Hepatocyte (in vitro differentiated cells): ENCODE data around the gene PROSER2. TPM values are rescaled to one million over a fixed set of nuclear protein-coding genes. Genes with fewer than 3 reads are reported as not detected.

Experiments used
- DNase-seq: peaks from one replicate; pipeline ENCODE4 v3.0.0-alpha.2; 2016; ENCODE audit warnings: low spot score
- H2AFZ ChIP-seq: fragments of 200-600 bp; sonication (generic); 2 replicates; pipeline ENCODE4 v1.6.0; 2016; ENCODE audit warnings: antibody characterized with exemption, mild to moderate bottlenecking
- H3K27ac ChIP-seq: fragments of 200-600 bp; sonication (generic); 2 replicates; pipeline ENCODE4 v1.5.1; 2016; ENCODE audit warnings: mild to moderate bottlenecking
- H3K27me3 ChIP-seq: fragments of 200-600 bp; sonication (generic); 2 replicates; pipeline ENCODE4 v1.6.1; 2016
- H3K36me3 ChIP-seq: fragments of 200-600 bp; sonication (generic); replicated peaks from 2 replicates; pipeline ENCODE4 v1.5.1; 2016; ENCODE audit warnings: low read depth; ENCODE audit not compliant: insufficient read depth
- H3K4me1 ChIP-seq: fragments of 200-600 bp; sonication (generic); 2 replicates; pipeline ENCODE4 v1.5.1; 2016; ENCODE audit warnings: mild to moderate bottlenecking, moderate library complexity; ENCODE audit not compliant: insufficient read depth
- H3K4me2 ChIP-seq: fragments of 200-600 bp; sonication (generic); 2 replicates; pipeline ENCODE4 v1.6.0; 2016
- H3K4me3 ChIP-seq: fragments of 200-600 bp; sonication (generic); 2 replicates; pipeline ENCODE4 v1.5.1; 2016; ENCODE audit warnings: mild to moderate bottlenecking
- H3K79me2 ChIP-seq: fragments of 200-600 bp; sonication (generic); 2 replicates; pipeline ENCODE4 v1.6.0; 2017; ENCODE audit warnings: mild to moderate bottlenecking
- H3K9me2 ChIP-seq: fragments of 200-600 bp; sonication (generic); replicated peaks from 2 replicates; pipeline ENCODE4 v1.6.0; 2017; ENCODE audit warnings: mild to moderate bottlenecking; ENCODE audit not compliant: insufficient read depth
- H3K9me3 ChIP-seq: fragments of 200-600 bp; sonication (generic); 2 replicates; pipeline ENCODE4 v1.5.1; 2016; ENCODE audit warnings: low read depth, mild to moderate bottlenecking
- H4K20me1 ChIP-seq: fragments of 200-600 bp; sonication (generic); 2 replicates; pipeline ENCODE4 v1.6.0; 2016; ENCODE audit warnings: mild to moderate bottlenecking; ENCODE audit not compliant: insufficient read depth, poor library complexity, severe bottlenecking
- EZH2 ChIP-seq: fragments of 200-600 bp; sonication (generic); IDR thresholded peaks from 2 replicates; pipeline ENCODE4 v1.6.1; 2016; ENCODE audit warnings: antibody characterized with exemption, mild to moderate bottlenecking, borderline replicate concordance
- EZH2phosphoT487 ChIP-seq: fragments of 200-600 bp; sonication (generic); IDR thresholded peaks from one replicate; pipeline ENCODE4 v1.6.1; 2018; ENCODE audit warnings: antibody characterized with exemption, mild to moderate bottlenecking, low read depth, moderate library complexity; ENCODE audit not compliant: unreplicated experiment, severe bottlenecking
- WGBS: methylation state at CpG from one replicate; pipeline ENCODE4 v1.1.6; 2016; ENCODE audit warnings: low lambda C conversion rate; ENCODE audit errors: missing lambda C conversion rate; 5-methylcytosine and 5-hydroxymethylcytosine counted together
- polyA plus RNA-seq: library from polyadenylated mRNA; unstranded; fragments of >200 nt; fragmentation: Nextera tagmentation; extraction: Ambion mirVana; gene quantifications from 2 replicates; pipeline ENCODE4 v1.2.1, GENCODE V29; 2016
- total RNA-seq: library from RNA; depleted of rRNA; stranded (reverse); fragments of >200 nt; gene quantifications from 2 replicates; pipeline ENCODE4 v1.2.3, GENCODE V29; 2014
- TF ChIP-seq, protein P1 (sequence below): fragments of 200-600 bp; sonication (generic); IDR thresholded peaks from 2 replicates; pipeline ENCODE4 v1.5.1; 2016; ENCODE audit warnings: antibody characterized with exemption, mild to moderate bottlenecking; ENCODE audit not compliant: poor library complexity

PROSER2 gene
- total and polyA plus RNA-seq, 2 experiments from 2014 or later: 13.3 to 39.9 TPM

DNA sequence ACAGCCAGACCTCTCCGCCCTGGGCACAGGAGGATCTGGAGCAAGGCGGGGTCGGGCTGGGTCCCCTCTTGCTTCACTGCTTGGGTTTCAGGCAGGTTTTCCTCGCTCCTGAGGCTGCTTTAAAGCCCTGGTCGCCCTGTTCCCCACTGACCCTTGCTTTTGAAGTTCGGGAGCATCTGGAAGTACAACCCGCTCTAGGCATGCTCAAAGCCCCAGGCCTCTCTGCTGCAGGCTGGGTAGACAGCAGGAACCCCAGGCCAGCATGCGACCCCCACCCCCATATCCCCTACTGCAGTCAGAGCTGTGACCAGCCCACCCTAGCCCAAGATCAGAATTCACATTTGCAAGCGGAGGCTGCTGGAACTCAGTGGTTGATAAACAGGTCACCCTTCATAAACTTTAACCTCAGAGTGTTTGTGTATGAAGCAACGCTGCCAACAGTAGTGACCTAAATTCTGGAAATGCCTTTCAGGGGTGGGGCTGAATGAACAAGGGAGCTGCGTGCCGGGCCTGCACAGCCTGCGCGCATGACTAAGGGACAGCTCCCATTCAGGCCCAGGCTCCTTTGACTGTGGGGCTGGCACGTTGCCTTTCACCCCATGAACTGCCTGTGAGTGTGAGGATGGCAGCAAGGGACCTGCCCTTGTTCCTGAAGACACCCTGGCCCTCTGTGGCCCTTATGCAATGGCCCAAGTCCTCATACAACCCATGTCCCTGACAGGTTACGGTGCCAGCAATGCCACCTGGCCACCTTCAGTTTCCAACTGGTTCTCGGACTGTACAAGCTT, 52.5 kb downstream of the PROSER2 start:
- peak; percentile 92 for DNase-seq
- 52% methylated on average over 16 of the region's 17 CpGs for WGBS
- H2AFZ ChIP-seq: no peak overlapping the region

DNA sequence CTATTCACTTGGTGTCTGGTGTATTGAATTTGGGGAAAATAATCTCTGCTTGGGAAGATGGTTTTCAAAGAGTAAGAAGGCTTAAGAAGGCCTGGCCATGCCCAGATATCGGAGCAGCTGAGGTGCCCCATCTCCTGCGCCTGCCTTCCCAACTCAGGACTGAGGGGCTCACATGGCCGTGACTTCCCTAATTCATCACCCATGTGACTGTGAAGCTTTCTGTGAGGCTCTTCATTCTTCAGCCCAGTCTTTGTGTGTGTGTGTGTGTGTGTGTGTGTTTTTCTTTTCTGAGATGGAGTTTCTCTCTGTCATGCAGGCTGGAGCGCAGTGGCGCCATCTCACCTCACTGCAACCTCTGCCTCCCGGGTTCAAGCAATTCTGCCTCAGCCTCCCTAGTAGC, 53.2 kb downstream of the PROSER2 start:
- peaks cover 41% of the 10 kb centered on the region for H3K4me1 ChIP-seq
- H3K9me3 ChIP-seq: no peaks in the 10 kb centered on the region
- no peak overlapping the region for H2AFZ ChIP-seq
- DNase-seq: no peak
- H3K4me2 ChIP-seq: no peak overlapping the region
- H3K9me2 ChIP-seq: no peaks in the 10 kb centered on the region
- H3K4me3 ChIP-seq: no peak overlapping the region
- 88% methylated on average over 6 of the region's 6 CpGs for WGBS
- no peaks in the 10 kb centered on the region for H4K20me1 ChIP-seq
- H3K79me2 ChIP-seq: no peaks in the 10 kb centered on the region
- TF ChIP-seq EZH2 (no peak), EZH2phosphoT487 (no peak)
- TF ChIP-seq, protein P1, sequence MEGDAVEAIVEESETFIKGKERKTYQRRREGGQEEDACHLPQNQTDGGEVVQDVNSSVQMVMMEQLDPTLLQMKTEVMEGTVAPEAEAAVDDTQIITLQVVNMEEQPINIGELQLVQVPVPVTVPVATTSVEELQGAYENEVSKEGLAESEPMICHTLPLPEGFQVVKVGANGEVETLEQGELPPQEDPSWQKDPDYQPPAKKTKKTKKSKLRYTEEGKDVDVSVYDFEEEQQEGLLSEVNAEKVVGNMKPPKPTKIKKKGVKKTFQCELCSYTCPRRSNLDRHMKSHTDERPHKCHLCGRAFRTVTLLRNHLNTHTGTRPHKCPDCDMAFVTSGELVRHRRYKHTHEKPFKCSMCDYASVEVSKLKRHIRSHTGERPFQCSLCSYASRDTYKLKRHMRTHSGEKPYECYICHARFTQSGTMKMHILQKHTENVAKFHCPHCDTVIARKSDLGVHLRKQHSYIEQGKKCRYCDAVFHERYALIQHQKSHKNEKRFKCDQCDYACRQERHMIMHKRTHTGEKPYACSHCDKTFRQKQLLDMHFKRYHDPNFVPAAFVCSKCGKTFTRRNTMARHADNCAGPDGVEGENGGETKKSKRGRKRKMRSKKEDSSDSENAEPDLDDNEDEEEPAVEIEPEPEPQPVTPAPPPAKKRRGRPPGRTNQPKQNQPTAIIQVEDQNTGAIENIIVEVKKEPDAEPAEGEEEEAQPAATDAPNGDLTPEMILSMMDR: no peak
- peak overlapping the region; percentile 95 for H3K27ac ChIP-seq
- no peaks in the 10 kb centered on the region for H3K27me3 ChIP-seq
- no peaks in the 10 kb centered on the region for H3K36me3 ChIP-seq

More for the DNA sequence above, 52.5 kb downstream of the PROSER2 start:
- Histone ChIP-seq H3K4me2 (peak overlapping the region; percentile 61), H3K4me1 (peaks cover 41% of the 10 kb centered on the region), H3K9me2 (no peaks in the 10 kb centered on the region), H3K79me2 (no peaks in the 10 kb centered on the region), H4K20me1 (no peaks in the 10 kb centered on the region), H3K36me3 (no peaks in the 10 kb centered on the region), H3K27me3 (no peaks in the 10 kb centered on the region), H3K4me3 (no peak overlapping the region), H3K9me3 (no peaks in the 10 kb centered on the region), H3K27ac (peak overlapping the region; percentile 95)
- TF ChIP-seq EZH2: no peak
- TF ChIP-seq EZH2phosphoT487: no peak
- TF ChIP-seq, protein P1: no peak

DNA sequence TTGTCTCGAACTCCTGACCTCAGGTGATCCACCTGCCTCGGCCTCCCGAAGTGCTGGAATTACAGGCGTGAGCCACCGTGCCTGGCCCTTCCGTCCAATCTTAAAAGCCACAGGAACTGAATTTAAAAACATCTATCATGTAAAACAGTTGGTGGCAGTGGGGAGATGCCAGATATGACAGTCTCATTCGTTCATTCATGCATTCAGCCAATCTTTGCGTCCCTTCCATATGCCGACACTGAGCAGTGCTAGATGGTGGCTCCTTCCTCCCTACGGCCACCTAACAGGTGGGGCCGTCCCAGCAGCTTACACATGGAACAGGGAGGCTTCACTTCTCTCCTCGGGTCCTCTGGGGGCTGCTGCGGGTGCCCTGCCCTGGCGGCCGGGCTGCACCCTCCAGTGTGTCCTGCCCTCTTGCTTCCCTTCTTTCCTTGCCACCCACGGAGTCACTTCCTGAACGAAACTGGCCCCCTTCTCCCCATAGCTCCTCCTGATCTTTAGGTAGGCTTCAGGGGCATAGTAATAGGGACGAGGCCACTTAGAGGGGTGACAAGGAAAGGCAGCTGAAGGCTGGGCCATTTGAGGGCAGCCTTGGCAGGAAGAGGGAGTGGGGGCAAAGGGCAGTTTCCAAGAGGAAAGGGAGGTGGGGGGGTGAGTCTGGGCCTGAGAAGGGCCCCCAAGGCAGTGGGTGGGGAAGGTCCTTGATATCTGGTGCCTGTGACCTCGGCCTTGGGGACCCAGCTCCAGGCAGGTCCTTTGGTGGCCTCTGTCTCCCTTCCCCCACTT, 53.8 kb downstream of the PROSER2 start:
- H3K36me3 ChIP-seq: no peaks in the 10 kb centered on the region
- TF ChIP-seq, protein P1: no peak
- no peak for TF ChIP-seq EZH2phosphoT487
- no peak for TF ChIP-seq EZH2
- 97% methylated on average over 19 of the region's 19 CpGs for WGBS
- H3K27ac ChIP-seq: peak overlapping the region; percentile 95
- H3K27me3 ChIP-seq: no peaks in the 10 kb centered on the region
- H4K20me1 ChIP-seq: no peaks in the 10 kb centered on the region
- no peaks in the 10 kb centered on the region for H3K79me2 ChIP-seq
- DNase-seq: no peak
- H3K9me2 ChIP-seq: no peaks in the 10 kb centered on the region
- H3K4me1 ChIP-seq: peaks cover 41% of the 10 kb centered on the region
- H2AFZ ChIP-seq: no peak overlapping the region
- no peak overlapping the region for H3K4me2 ChIP-seq
- no peak overlapping the region for H3K4me3 ChIP-seq
- H3K9me3 ChIP-seq: no peaks in the 10 kb centered on the region
